ENCODE measurements around the gene IGF2BP2.

GRCh38 chr3:185818267-185818875, 6.5 kb downstream of the IGF2BP2 start:
- TF ChIP-seq ZNF8 (CRISPR knock-in tag; IDR thresholded peaks at IDR 0.05) = no peak
- TF ChIP-seq ARNTL (CRISPR knock-in tag; IDR thresholded peaks at IDR 0.05; ENCODE audit: borderline replicate concordance, low read depth) = no peak
- no peak for TF ChIP-seq ZNF70 (CRISPR knock-in tag; IDR thresholded peaks at IDR 0.05)
- no peak for TF ChIP-seq TOX (CRISPR knock-in tag; IDR thresholded peaks at IDR 0.05; ENCODE audit: borderline replicate concordance)
- no peak for TF ChIP-seq CSDC2 (CRISPR knock-in tag; IDR thresholded peaks at IDR 0.05)
- no peak for TF ChIP-seq RARB (CRISPR knock-in tag; IDR thresholded peaks at IDR 0.05)
- TF ChIP-seq ZFP3 (CRISPR knock-in tag; IDR thresholded peaks at IDR 0.05) = no peak
- TF ChIP-seq, protein P1, sequence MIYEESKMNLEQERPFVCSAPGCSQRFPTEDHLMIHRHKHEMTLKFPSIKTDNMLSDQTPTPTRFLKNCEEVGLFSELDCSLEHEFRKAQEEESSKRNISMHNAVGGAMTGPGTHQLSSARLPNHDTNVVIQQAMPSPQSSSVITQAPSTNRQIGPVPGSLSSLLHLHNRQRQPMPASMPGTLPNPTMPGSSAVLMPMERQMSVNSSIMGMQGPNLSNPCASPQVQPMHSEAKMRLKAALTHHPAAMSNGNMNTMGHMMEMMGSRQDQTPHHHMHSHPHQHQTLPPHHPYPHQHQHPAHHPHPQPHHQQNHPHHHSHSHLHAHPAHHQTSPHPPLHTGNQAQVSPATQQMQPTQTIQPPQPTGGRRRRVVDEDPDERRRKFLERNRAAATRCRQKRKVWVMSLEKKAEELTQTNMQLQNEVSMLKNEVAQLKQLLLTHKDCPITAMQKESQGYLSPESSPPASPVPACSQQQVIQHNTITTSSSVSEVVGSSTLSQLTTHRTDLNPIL (CRISPR knock-in tag; IDR thresholded peaks at IDR 0.05; ENCODE audit: low read depth) = no peak
- TF ChIP-seq PPARA (CRISPR knock-in tag; IDR thresholded peaks at IDR 0.05; ENCODE audit: borderline replicate concordance) = no peak

All from SK-N-SH treated with all-trans-retinoic acid at 6 μM for 48 hours (cell line).